Kidney (tissue), 14 donors: ENCODE results near the gene CRTC1. TPM values are rescaled to one million over a fixed set of nuclear protein-coding genes. Genes with fewer than 3 reads are reported as not detected.
A peak's percentile ranks its signal among the peaks of the same experiment; 100 is the strongest.

Experiments
- DNase-seq, 5 donors: peaks; one replicate each; pipeline ENCODE4 v3.0.0-alpha.2; 2013 to 2020
- FAIRE-seq: peaks from 2 replicates; lab custom pipeline; 2012; peaks lifted over from hg19 to GRCh38; lab: Jason Lieb, UNC
- H3K27ac ChIP-seq, 2 donors: one replicate each; pipeline ENCODE4 v1.7.0; 2013; ENCODE audit warnings: low read depth in 2 of 2, low read length in 2 of 2, inconsistent platforms in 1 of 2
- H3K27me3 ChIP-seq: one replicate; pipeline ENCODE4 v1.7.1; 2013; ENCODE audit warnings: low read length, inconsistent platforms; ENCODE audit not compliant: control insufficient read depth, insufficient read depth
- H3K36me3 ChIP-seq, 3 donors: one replicate each; pipeline versions ENCODE4 v1.7.0 to v1.7.1; 2013; ENCODE audit warnings: low read length in 3 of 3, control low read depth in 1 of 3, inconsistent platforms in 1 of 3; ENCODE audit not compliant: insufficient read depth in 3 of 3, control insufficient read depth in 2 of 3
- H3K4me1 ChIP-seq, 3 donors: one replicate each; pipeline versions ENCODE4 v1.7.0 to v1.7.1; 2013; ENCODE audit warnings: low read length in 3 of 3, inconsistent platforms in 1 of 3, low read depth in 1 of 3; ENCODE audit not compliant: control insufficient read depth in 2 of 3, insufficient read depth in 2 of 3
- H3K4me3 ChIP-seq, 3 donors: one replicate each; pipeline versions ENCODE4 v1.7.0 to v1.8.1; 2013; ENCODE audit warnings: low read length in 3 of 3, control low read depth in 1 of 3, inconsistent platforms in 1 of 3
- H3K9ac ChIP-seq, 3 donors: one replicate each; pipeline versions ENCODE4 v1.7.0 to v1.7.1; 2013; ENCODE audit warnings: low read length in 3 of 3, control low read depth in 1 of 3, inconsistent platforms in 1 of 3
- H3K9me3 ChIP-seq, 3 donors: one replicate each; pipeline versions ENCODE4 v1.7.0 to v1.7.1; 2013; ENCODE audit warnings: low read length in 3 of 3, control low read depth in 1 of 3, inconsistent platforms in 1 of 3; ENCODE audit not compliant: control insufficient read depth in 2 of 3, insufficient read depth in 1 of 3
- CTCF ChIP-seq: IDR thresholded peaks from 3 replicates; pipeline ENCODE4 v1.5.1; 2012; ENCODE audit warnings: mild to moderate bottlenecking, moderate library complexity, borderline replicate concordance; ENCODE audit not compliant: insufficient read depth; ENCODE audit errors: extremely low read depth
- intact Hi-C: fragments of 100-400 bp; cut with DNase I; formaldehyde crosslinking; loops from one replicate; pipeline ENCODE4 v1.11.1; 2022
- polyA plus RNA-seq: library from polyadenylated mRNA; stranded (reverse); fragments of 350-450 nt; fragmentation: Illumina TruSeq; extraction: RNeasy Lipid Tissue Mini Kit (QIAGEN cat#74804); gene quantifications from one replicate; pipeline ENCODE4 v1.2.3, GENCODE V29; 2014; ENCODE audit warnings: low read depth, low replicate concordance; ENCODE audit not compliant: insufficient read depth
- total RNA-seq: library from RNA; stranded (reverse); fragmentation: NEBNext Ultra II Directional; extraction: Animal tissue kit (Norgen Biotek cat#: 25700); gene quantifications from one replicate; pipeline ENCODE4 v1.2.1, GENCODE V29; 2021
- donor health status: control.
- donor health status: control.
- donor health status: control.
- donor health status: control.
- donor health status: control.
- donor health status: DM: yes; HTN: yes; CAD: no.
- donor health status: Normal renal cell carcinoma (clear cell type).

The CRTC1 gene
- total and polyA plus RNA-seq, 2 donors from 2014 or later: 10.9 to 26.8 TPM

GRCh38 chr19:18776736-18777135 is 93.3 kb downstream of the CRTC1 start:
- peak in 1 of 5 donors; percentile 68 for DNase-seq
- H3K4me3 ChIP-seq: no peak overlapping the region
- no peaks in the 10 kb centered on the region for H3K36me3 ChIP-seq
- H3K27me3 ChIP-seq: peaks cover 5% of the 10 kb centered on the region
- FAIRE-seq: no peak
- no peaks in the 10 kb centered on the region for H3K4me1 ChIP-seq
- H3K27ac ChIP-seq: no peak overlapping the region
- intact Hi-C loops: no loop called here
- no peak for TF ChIP-seq CTCF
- H3K9ac ChIP-seq: no peak overlapping the region
- no peaks in the 10 kb centered on the region for H3K9me3 ChIP-seq

- FAIRE-seq (no peak), DNase-seq (peak in 2 of 5 donors; percentile 49 to 74)
- no peaks in the 10 kb centered on the region for H3K36me3 ChIP-seq
- H3K9me3 ChIP-seq: no peaks in the 10 kb centered on the region
- no peak overlapping the region for H3K4me3 ChIP-seq
- no peaks in the 10 kb centered on the region for H3K4me1 ChIP-seq
- no peak for TF ChIP-seq CTCF
- intact Hi-C loops: no loop called here
- no peak overlapping the region for H3K27ac ChIP-seq
- no peak overlapping the region for H3K9ac ChIP-seq
- peaks cover 5% of the 10 kb centered on the region for H3K27me3 ChIP-seq
These were observed 94.0 kb downstream of the CRTC1 start for GRCh38 chr19:18777301-18778075.

- Histone ChIP-seq H3K9me3 (no peaks in the 10 kb centered on the region), H3K4me1 (no peaks in the 10 kb centered on the region), H3K36me3 (no peaks in the 10 kb centered on the region), H3K27ac (no peak overlapping the region), H3K27me3 (peaks cover 5% of the 10 kb centered on the region), H3K9ac (no peak overlapping the region), H3K4me3 (no peak overlapping the region)
- no peak for TF ChIP-seq CTCF
- FAIRE-seq: no peak
- DNase-seq: no peak
- intact Hi-C loops: no loop called here
These were observed 94.6 kb downstream of the CRTC1 start for GRCh38 chr19:18778076-18778389.
